GM23338 (cell line): Measurements from ENCODE around the gene ADAM10. TPM values are rescaled to one million over a fixed set of nuclear protein-coding genes. Genes with fewer than 3 reads are reported as not detected.

Experiments used
- ATAC-seq: fragments of 200-7000 bp; cut with Tn5 transposase; 3 replicates; pipeline ENCODE4 v1.9.1; 2020
- DNase-seq: peaks from one replicate; pipeline ENCODE4 v3.0.0-alpha.2; 2015; ENCODE audit warnings: low spot score
- H2AFZ ChIP-seq: fragments of 200-600 bp; sonication (generic); 2 replicates; pipeline ENCODE4 v1.8.0; 2016; ENCODE audit warnings: antibody characterized with exemption, mild to moderate bottlenecking, moderate library complexity
- H3F3A ChIP-seq: fragments of 200-600 bp; sonication (generic); replicated peaks from 2 replicates; pipeline ENCODE4 v1.8.0; 2017; ENCODE audit warnings: antibody characterized with exemption, mixed run types, low read depth
- H3K27ac ChIP-seq: fragments of 200-600 bp; sonication (generic); 2 replicates; pipeline ENCODE4 v1.6.1; 2016; ENCODE audit warnings: low read depth
- H3K27me3 ChIP-seq: fragments of 200-600 bp; sonication (generic); 2 replicates; pipeline ENCODE4 v1.8.0; 2016; ENCODE audit warnings: mild to moderate bottlenecking, mixed run types, moderate library complexity; ENCODE audit not compliant: insufficient read depth
- H3K36me3 ChIP-seq: fragments of 200-600 bp; sonication (generic); 2 replicates; pipeline ENCODE4 v1.8.0; 2016; ENCODE audit warnings: mild to moderate bottlenecking; ENCODE audit not compliant: insufficient read depth
- H3K4me1 ChIP-seq: fragments of 200-600 bp; sonication (generic); 2 replicates; pipeline ENCODE4 v1.8.0; 2016; ENCODE audit warnings: mild to moderate bottlenecking, moderate library complexity; ENCODE audit not compliant: insufficient read depth
- H3K4me2 ChIP-seq: fragments of 200-600 bp; sonication (generic); 2 replicates; pipeline ENCODE4 v1.7.1; 2017; ENCODE audit warnings: mixed run types
- H3K4me3 ChIP-seq: fragments of 200-600 bp; sonication (generic); 2 replicates; pipeline ENCODE4 v1.6.1; 2016; ENCODE audit warnings: mixed run types
- H3K79me2 ChIP-seq: fragments of 200-600 bp; sonication (generic); replicated peaks from 2 replicates; pipeline ENCODE4 v1.8.0; 2017; ENCODE audit warnings: mild to moderate bottlenecking; ENCODE audit not compliant: insufficient read depth
- H3K9me2 ChIP-seq: fragments of 200-600 bp; sonication (generic); 2 replicates; pipeline ENCODE4 v1.8.0; 2017; ENCODE audit not compliant: insufficient read depth
- H4K20me1 ChIP-seq: fragments of 200-600 bp; sonication (generic); replicated peaks from 2 replicates; pipeline ENCODE4 v1.8.0; 2017; ENCODE audit warnings: mild to moderate bottlenecking; ENCODE audit not compliant: insufficient read depth
- H3K27ac Mint-ChIP-seq: 2 replicates; pipeline ENCODE4 v1.8.0; 2020; ENCODE audit warnings: inconsistent platforms, mild to moderate bottlenecking, moderate library complexity, mixed read lengths
- H3K27me3 Mint-ChIP-seq: 3 replicates; pipeline ENCODE4 v1.8.0; 2022; ENCODE audit warnings: low read depth, mild to moderate bottlenecking, moderate library complexity, mixed read lengths, inconsistent platforms; ENCODE audit not compliant: insufficient read depth, poor library complexity
- H3K36me3 Mint-ChIP-seq: 3 replicates; pipeline ENCODE4 v1.8.0; 2021; ENCODE audit warnings: low read depth, mild to moderate bottlenecking, inconsistent platforms, moderate library complexity, mixed read lengths
- H3K4me1 Mint-ChIP-seq: 3 replicates; pipeline ENCODE4 v1.8.0; 2020; ENCODE audit warnings: mild to moderate bottlenecking, inconsistent platforms, mixed read lengths
- H3K4me3 Mint-ChIP-seq: 3 replicates; pipeline ENCODE4 v1.8.0; 2021; ENCODE audit warnings: moderate library complexity, mild to moderate bottlenecking, inconsistent platforms, mixed read lengths
- H3K9me3 Mint-ChIP-seq: 3 replicates; pipeline ENCODE4 v1.8.0; 2020; ENCODE audit warnings: moderate library complexity, mild to moderate bottlenecking, inconsistent platforms, mixed read lengths
- CREB1 ChIP-seq: fragments of 250-450 bp; sonication (Bioruptor Pico); IDR thresholded peaks from 2 replicates; pipeline ENCODE4 v1.5.0; 2020; ENCODE audit warnings: low read depth, mild to moderate bottlenecking, moderate library complexity
- EZH2phosphoT487 ChIP-seq: fragments of 200-600 bp; sonication (generic); IDR thresholded peaks from one replicate; pipeline ENCODE4 v1.8.1; 2018; ENCODE audit warnings: antibody characterized with exemption; ENCODE audit not compliant: unreplicated experiment
- ZNF331 ChIP-seq: fragments of 250-450 bp; sonication (Bioruptor Pico); IDR thresholded peaks from 2 replicates; pipeline ENCODE4 v1.5.0; 2020; ENCODE audit warnings: low read depth, mild to moderate bottlenecking, moderate library complexity
- polyA plus RNA-seq: library from polyadenylated mRNA; unstranded; fragments of >200 nt; fragmentation: Nextera tagmentation; extraction: Ambion mirVana; gene quantifications from 2 replicates; pipeline ENCODE4 v1.2.1, GENCODE V29; 2016
- total RNA-seq: library from RNA; depleted of rRNA; stranded (reverse); fragments of >200 nt; shearing (Covaris generic); gene quantifications from 2 replicates; pipeline ENCODE4 v1.2.3, GENCODE V29; 2014
- TF ChIP-seq, protein P1 (sequence below): IDR thresholded peaks from one replicate; pipeline ENCODE4 v1.6.1; 2018; ENCODE audit warnings: antibody characterized with exemption; ENCODE audit not compliant: unreplicated experiment
- TF ChIP-seq, protein P2 (sequence below): IDR thresholded peaks from 2 replicates; pipeline ENCODE4 v1.6.1; 2016; ENCODE audit warnings: antibody characterized with exemption
- TF ChIP-seq, protein P3 (sequence below): fragments of 250-450 bp; sonication (Bioruptor Pico); IDR thresholded peaks from 2 replicates; pipeline ENCODE4 v1.5.0; 2020; ENCODE audit warnings: mild to moderate bottlenecking, moderate library complexity

Gene ADAM10
- total and polyA plus RNA-seq, 2 experiments from 2014 or later: 25.0 to 114 TPM

DNA sequence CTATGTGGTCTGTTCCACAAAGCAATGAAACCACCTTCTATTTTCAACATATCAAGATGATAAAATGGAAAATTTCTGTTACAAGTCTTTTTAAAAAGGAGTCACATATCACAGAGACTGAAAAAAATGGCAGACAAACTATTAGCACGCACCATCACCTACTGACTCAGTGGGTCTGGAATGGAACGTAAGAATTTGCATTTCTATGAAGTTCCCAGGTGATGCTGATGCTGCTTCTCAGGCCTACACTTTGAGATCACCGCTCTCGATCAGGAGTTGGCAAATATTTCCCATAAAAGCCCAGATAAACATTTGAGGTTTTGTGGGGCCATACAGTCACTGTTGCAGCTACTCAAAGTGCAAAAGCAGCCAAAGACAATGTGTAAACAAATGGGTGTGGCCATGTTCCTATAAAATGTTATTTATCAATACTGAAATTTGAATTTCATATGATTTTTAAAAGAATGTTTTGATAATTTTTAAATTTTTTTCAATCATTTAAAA, 142.9 kb downstream of the ADAM10 start:
- Mint-ChIP-seq H3K4me1 (peaks cover 4% of the 10 kb centered on the region; the same call in 2 of the 3 replicates), H3K27me3 (no peaks in the 10 kb centered on the region), H3K27ac (no peak overlapping the region), H3K4me3 (no peak overlapping the region), H3K36me3 (peaks cover 7% of the 10 kb centered on the region; the same call in 1 of the 3 replicates), H3K9me3 (no peaks in the 10 kb centered on the region)
- Histone ChIP-seq H3K79me2 (no peaks in the 10 kb centered on the region), H3K27ac (no peak overlapping the region), H3K4me2 (no peak overlapping the region), H3K36me3 (peaks cover 2% of the 10 kb centered on the region; the same call in 1 of the 2 replicates), H3K4me1 (no peaks in the 10 kb centered on the region), H2AFZ (no peak overlapping the region), H3K27me3 (no peaks in the 10 kb centered on the region), H3K4me3 (no peak overlapping the region), H4K20me1 (no peaks in the 10 kb centered on the region), H3K9me2 (no peaks in the 10 kb centered on the region), H3F3A (no peaks in the 10 kb centered on the region)
- DNase-seq: no peak
- peak; percentile 54 for ATAC-seq
- TF ChIP-seq ZNF331 (no peak), CREB1 (CRISPR knock-in tag) (no peak), EZH2phosphoT487 (no peak)
- TF ChIP-seq, protein P1, sequence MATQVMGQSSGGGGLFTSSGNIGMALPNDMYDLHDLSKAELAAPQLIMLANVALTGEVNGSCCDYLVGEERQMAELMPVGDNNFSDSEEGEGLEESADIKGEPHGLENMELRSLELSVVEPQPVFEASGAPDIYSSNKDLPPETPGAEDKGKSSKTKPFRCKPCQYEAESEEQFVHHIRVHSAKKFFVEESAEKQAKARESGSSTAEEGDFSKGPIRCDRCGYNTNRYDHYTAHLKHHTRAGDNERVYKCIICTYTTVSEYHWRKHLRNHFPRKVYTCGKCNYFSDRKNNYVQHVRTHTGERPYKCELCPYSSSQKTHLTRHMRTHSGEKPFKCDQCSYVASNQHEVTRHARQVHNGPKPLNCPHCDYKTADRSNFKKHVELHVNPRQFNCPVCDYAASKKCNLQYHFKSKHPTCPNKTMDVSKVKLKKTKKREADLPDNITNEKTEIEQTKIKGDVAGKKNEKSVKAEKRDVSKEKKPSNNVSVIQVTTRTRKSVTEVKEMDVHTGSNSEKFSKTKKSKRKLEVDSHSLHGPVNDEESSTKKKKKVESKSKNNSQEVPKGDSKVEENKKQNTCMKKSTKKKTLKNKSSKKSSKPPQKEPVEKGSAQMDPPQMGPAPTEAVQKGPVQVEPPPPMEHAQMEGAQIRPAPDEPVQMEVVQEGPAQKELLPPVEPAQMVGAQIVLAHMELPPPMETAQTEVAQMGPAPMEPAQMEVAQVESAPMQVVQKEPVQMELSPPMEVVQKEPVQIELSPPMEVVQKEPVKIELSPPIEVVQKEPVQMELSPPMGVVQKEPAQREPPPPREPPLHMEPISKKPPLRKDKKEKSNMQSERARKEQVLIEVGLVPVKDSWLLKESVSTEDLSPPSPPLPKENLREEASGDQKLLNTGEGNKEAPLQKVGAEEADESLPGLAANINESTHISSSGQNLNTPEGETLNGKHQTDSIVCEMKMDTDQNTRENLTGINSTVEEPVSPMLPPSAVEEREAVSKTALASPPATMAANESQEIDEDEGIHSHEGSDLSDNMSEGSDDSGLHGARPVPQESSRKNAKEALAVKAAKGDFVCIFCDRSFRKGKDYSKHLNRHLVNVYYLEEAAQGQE: no peak
- TF ChIP-seq, protein P2, sequence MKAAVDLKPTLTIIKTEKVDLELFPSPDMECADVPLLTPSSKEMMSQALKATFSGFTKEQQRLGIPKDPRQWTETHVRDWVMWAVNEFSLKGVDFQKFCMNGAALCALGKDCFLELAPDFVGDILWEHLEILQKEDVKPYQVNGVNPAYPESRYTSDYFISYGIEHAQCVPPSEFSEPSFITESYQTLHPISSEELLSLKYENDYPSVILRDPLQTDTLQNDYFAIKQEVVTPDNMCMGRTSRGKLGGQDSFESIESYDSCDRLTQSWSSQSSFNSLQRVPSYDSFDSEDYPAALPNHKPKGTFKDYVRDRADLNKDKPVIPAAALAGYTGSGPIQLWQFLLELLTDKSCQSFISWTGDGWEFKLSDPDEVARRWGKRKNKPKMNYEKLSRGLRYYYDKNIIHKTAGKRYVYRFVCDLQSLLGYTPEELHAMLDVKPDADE: no peak
- TF ChIP-seq, protein P3, sequence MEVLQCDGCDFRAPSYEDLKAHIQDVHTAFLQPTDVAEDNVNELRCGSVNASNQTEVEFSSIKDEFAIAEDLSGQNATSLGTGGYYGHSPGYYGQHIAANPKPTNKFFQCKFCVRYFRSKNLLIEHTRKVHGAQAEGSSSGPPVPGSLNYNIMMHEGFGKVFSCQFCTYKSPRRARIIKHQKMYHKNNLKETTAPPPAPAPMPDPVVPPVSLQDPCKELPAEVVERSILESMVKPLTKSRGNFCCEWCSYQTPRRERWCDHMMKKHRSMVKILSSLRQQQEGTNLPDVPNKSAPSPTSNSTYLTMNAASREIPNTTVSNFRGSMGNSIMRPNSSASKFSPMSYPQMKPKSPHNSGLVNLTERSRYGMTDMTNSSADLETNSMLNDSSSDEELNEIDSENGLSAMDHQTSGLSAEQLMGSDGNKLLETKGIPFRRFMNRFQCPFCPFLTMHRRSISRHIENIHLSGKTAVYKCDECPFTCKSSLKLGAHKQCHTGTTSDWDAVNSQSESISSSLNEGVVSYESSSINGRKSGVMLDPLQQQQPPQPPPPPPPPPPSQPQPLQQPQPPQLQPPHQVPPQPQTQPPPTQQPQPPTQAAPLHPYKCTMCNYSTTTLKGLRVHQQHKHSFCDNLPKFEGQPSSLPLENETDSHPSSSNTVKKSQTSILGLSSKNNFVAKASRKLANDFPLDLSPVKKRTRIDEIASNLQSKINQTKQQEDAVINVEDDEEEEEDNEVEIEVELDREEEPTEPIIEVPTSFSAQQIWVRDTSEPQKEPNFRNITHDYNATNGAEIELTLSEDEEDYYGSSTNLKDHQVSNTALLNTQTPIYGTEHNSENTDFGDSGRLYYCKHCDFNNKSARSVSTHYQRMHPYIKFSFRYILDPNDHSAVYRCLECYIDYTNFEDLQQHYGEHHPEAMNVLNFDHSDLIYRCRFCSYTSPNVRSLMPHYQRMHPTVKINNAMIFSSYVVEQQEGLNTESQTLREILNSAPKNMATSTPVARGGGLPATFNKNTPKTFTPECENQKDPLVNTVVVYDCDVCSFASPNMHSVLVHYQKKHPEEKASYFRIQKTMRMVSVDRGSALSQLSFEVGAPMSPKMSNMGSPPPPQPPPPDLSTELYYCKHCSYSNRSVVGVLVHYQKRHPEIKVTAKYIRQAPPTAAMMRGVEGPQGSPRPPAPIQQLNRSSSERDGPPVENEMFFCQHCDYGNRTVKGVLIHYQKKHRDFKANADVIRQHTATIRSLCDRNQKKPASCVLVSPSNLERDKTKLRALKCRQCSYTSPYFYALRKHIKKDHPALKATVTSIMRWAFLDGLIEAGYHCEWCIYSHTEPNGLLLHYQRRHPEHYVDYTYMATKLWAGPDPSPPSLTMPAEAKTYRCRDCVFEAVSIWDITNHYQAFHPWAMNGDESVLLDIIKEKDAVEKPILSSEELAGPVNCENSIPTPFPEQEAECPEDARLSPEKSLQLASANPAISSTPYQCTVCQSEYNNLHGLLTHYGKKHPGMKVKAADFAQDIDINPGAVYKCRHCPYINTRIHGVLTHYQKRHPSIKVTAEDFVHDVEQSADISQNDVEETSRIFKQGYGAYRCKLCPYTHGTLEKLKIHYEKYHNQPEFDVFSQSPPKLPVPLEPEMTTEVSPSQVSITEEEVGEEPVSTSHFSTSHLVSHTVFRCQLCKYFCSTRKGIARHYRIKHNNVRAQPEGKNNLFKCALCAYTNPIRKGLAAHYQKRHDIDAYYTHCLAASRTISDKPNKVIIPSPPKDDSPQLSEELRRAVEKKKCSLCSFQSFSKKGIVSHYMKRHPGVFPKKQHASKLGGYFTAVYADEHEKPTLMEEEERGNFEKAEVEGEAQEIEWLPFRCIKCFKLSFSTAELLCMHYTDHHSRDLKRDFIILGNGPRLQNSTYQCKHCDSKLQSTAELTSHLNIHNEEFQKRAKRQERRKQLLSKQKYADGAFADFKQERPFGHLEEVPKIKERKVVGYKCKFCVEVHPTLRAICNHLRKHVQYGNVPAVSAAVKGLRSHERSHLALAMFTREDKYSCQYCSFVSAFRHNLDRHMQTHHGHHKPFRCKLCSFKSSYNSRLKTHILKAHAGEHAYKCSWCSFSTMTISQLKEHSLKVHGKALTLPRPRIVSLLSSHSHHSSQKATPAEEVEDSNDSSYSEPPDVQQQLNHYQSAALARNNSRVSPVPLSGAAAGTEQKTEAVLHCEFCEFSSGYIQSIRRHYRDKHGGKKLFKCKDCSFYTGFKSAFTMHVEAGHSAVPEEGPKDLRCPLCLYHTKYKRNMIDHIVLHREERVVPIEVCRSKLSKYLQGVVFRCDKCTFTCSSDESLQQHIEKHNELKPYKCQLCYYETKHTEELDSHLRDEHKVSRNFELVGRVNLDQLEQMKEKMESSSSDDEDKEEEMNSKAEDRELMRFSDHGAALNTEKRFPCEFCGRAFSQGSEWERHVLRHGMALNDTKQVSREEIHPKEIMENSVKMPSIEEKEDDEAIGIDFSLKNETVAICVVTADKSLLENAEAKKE (CRISPR knock-in tag): no peak
